GM19468 (cell line): ENCODE data around the gene STK32C.

Experiments used
- ATAC-seq: cut with Tn5 transposase; IDR thresholded peaks from one replicate; pipeline ENCODE4 v1.9.1; 2021; ENCODE audit warnings: mild to moderate bottlenecking, moderate library complexity, moderate number of reproducible peaks; ENCODE audit not compliant: unreplicated experiment; ENCODE audit errors: extremely low read depth

The STK32C gene

GRCh38 chr10:132204078-132204780, 103.5 kb downstream of the STK32C start:
- no peak for ATAC-seq

GRCh38 chr10:132203256-132204077, 104.3 kb downstream of the STK32C start:
- ATAC-seq: no peak

- ATAC-seq: no peak
Observed at GRCh38 chr10:132202070-132202970, 105.4 kb downstream of the STK32C start.

GRCh38 chr10:132201111-132201969, 106.4 kb downstream of the STK32C start:
- ATAC-seq: no peak

- ATAC-seq: no peak
Observed at GRCh38 chr10:132200344-132201110, 107.2 kb downstream of the STK32C start.

GRCh38 chr10:132199854-132200311, 107.9 kb downstream of the STK32C start:
- ATAC-seq: no peak

GRCh38 chr10:132199268-132199853, 108.4 kb downstream of the STK32C start:
- ATAC-seq: no peak

- no peak for ATAC-seq
Observed at GRCh38 chr10:132198381-132199181, 109.2 kb downstream of the STK32C start.

- no peak for ATAC-seq
Observed at GRCh38 chr10:132198068-132198370, 109.7 kb downstream of the STK32C start.

- no peak for ATAC-seq
Observed at GRCh38 chr10:132197271-132198067, 110.3 kb downstream of the STK32C start.

- no peak for ATAC-seq
Observed at GRCh38 chr10:132196178-132197113, 111.3 kb downstream of the STK32C start.

- no peak for ATAC-seq
Observed at GRCh38 chr10:132195366-132196075, 112.2 kb downstream of the STK32C start.

- no peak for ATAC-seq
Observed at GRCh38 chr10:132194726-132195125, 113.0 kb downstream of the STK32C start.

- no peak for ATAC-seq
Observed at GRCh38 chr10:132193907-132194552, 113.7 kb downstream of the STK32C start.
